ENCODE results near the gene TFPI.
"Not testable (repeated sequence)": the region's sequence is repeated elsewhere in the genome, so short reads cannot be mapped to it uniquely, and the experiment has no call there.

TFPI gene

GRCh38 chr2:187554011-187554703, at the start of gene TFPI:
TSS of gene TFPI (minus strand) at chr2:187554435. CDS start at chr2:187503768, 50,667 bp downstream.
- DNase-seq, result peak; percentile 83

- DNase-seq, result no peak
Observed at GRCh38 chr2:187594801-187595200, 40.6 kb upstream of the TFPI start.

- no peak for DNase-seq
Observed at GRCh38 chr2:187593697-187594096, 39.5 kb upstream of the TFPI start.

- DNase-seq, result no peak
Observed at GRCh38 chr2:187593098-187593497, 38.9 kb upstream of the TFPI start.

DNA sequence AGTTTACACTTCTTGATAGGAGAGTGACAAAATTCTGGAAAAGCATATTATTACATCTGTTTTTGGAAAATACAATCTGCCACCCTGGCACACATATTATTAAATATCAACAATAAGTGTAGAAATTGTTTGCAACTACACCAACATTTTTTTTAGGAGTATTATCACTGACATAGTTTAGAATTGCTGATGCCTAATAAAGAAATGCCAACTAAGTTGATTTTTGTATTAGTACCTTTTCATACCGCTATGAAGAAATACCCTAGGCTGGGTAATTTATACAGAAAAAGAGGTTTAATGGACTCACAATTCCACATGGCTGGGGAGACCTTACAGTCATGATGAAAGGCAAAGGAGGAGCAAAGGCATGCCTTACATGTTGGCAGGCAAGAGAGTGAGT, 35.9 kb upstream of the TFPI start:
- no peak for DNase-seq

DNA sequence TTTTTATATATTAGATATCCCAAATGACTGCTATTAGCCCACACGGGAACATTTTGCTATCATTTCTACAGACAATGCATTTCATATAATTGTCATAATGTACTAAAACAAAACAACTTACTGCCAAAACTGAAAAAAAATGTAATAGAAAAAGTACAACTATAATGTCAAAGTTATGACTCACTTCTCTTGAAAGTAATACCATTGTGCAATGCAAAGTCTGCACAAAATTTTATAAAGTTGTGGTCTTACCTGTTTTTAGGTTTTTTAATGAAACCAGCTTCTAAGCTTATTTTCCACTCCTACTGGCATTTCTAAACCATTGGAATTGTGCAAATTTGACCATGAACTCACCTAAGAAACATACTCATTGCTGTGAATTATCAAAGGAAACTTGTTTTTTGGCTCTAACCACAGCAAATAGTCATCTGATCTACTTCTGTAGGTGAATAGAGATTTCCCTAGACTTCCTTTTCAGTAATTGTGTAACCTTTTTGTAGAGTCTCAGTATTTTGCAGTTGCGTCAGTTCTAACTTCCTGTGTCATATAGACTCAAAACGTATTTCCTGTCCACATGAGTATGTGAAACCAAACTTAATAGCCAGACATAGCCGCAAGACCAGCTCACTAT, 31.9 kb upstream of the TFPI start:
- peak; percentile 61 for DNase-seq

GRCh38 chr2:187581125-187581896, 27.1 kb upstream of the TFPI start:
- DNase-seq, result peak; percentile 83

GRCh38 chr2:187580462-187581124, 26.4 kb upstream of the TFPI start:
- peak; percentile 92 for DNase-seq

DNA sequence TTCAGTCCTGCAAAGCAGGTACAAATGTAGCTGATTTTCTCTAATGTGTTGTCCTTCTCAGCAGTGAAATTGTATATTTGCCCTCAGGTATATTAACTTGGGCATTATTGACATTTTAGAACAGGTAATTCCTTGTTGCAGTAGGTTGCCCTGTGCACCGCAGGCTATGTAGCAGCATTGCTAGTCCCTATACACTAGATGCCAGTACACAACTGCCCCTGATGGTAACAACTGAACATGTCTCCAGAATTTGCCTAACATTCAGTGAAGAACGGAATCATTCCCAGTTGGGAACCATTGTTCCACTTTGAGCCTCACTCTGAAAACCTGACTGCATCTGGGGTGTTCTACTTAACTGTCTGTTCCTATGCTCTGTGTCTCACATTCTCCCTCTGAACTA, 23.1 kb upstream of the TFPI start:
- DNase-seq, result no peak

DNA sequence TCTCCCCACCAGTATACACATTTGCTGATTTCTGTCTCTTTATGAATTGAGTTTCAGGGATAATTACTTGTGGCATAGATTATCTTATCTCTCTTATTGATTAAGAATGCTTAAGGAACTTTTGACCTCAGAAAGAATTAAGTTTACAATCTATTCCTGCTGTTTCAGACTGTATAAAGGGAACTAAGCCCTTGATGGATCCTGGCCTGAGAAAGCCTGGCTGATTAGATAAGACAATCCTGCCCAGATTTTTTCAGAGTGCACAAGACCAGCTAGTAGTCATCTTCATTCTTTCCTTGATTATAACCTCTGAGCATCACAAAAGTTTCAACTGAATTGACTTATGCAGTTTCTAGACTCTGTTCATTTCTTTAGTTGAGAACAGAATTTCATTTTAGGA, 22.7 kb upstream of the TFPI start:
- no peak for DNase-seq

DNA sequence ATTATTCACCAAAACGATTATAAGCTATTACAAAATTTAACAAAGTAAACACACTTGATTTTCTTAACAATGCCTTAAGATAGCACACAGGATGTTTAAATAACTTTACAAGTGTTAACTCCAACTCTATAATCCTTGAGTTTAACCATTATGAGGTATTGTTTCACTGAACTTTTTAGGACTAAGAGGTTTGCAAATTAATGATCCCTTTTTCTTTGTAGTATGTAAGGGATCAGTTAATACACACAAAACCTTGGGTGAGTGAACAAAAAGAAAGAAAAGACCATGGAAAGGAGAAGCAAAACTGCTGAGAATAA, 21.5 kb upstream of the TFPI start:
- DNase-seq, result no peak

GRCh38 chr2:187574969-187575750, 20.9 kb upstream of the TFPI start:
- no peak for DNase-seq

DNA sequence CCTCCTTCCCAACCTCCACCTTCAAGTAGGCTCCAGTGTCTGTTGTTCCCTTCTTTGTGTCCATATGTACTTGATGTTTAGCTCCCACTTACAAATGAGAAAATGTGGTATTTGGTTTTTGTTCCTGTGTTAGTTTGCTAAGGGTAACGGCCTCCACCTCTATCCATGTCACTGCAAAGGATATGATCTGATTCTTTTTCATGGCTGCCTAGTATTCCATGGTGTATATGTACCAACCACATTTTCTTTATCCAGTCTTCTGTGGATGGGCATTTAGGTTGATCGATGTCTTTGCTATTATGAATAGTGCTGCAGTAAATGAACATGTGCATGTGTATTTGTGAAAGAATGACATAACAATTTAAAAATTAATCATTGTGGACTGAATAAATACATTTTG, 19.5 kb upstream of the TFPI start:
- DNase-seq, result no peak

DNA sequence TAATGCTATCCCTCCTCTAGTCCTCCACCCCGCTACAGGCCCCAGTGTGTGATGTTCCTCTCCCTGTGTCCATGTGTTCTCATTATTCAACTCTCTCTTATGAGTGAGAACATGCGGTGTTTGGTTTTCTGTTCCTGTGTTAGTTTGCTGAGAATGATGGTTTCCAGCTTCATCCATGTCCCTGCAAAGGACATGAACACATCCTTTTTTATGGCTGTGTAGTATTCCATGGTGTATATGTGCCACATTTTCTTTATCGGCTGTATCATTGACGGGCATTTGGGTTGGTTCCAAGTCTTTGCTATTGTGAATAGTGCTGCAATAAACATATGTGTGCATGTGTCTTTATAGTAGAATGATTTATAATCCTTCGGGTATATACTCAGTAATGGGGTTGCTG, 17.8 kb upstream of the TFPI start:
- DNase-seq, result not testable (repeated sequence)

DNA sequence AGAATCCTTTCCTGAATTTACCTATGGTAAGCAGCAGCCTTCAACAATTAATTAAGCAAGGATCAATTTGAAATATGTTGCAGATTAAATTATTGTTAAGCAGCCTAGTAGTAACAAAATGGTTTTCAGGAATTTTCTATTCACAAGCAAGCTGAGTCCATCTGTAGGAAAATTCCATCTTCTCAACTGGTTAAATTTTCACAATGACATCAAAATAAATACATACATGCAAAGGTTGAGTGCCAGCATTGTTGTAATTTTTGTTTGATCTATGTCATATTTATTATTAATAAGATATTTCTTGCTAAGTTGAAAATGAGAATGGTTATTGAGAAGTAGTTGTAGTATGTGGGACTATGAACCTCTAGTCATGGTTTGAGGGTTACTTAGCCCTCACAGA, 15.3 kb upstream of the TFPI start:
- DNase-seq, result no peak

DNA sequence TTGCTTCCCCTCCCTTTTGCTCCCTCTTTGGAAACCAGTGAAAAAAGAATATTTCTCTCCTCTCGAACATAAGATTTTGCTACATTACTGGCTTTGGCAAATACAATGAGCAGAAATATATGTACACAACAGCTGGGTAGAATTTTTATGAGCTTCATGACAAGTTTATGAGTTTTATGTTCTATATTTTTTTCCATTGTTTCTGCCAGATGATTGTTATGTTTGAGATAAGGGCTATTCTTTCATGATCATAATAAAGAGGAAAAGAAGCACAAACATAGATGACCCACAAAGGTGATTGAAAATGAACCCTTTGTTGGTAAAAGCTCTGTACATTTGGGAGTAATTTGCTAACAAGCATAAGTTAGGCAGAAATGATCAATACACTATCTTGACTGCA, 14.8 kb upstream of the TFPI start:
- no peak for DNase-seq

DNA sequence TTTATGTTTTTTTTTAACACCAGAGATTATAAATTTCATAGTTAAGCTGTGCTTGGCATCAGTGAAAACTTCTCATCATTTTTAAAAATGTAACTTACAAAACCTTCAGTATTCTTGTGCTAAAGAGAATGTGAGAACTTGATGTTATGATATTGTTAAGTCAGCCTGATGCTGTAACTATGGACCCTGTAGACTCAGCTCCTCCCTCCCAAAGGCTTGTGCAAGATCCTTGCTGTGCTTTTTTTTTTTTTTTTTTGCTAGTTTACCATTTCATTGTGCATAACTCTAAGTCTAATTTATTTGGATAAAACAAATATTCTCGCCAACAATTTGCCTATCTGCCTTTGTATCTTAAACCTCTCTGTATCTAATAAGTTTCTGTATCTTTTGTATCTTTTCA, 12.9 kb upstream of the TFPI start:
- peak; percentile 10 for DNase-seq

GRCh38 chr2:187566712-187567111, 12.5 kb upstream of the TFPI start:
- DNase-seq, result no peak

DNA sequence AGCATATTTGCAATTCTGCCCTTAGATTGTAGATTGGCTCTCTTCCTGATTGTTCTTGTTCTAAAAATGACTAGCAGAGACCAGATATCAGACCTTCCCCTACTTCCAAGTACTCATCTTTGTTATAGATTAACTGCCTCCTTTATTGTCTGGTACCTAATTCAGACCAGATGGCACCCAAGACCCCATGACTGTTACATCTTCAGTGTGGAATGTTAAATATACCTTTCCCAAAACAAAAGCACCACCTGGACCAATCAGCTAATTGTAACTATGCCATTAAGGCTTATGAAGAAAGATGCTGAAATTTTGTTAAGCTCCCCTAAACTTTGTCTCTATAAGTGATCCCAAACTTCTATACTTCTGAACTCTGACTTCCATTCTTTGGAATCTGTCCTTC, 12.0 kb upstream of the TFPI start:
- DNase-seq, result no peak

GRCh38 chr2:187565618-187566017, 11.4 kb upstream of the TFPI start:
- DNase-seq, result not testable (repeated sequence)

- not testable (repeated sequence) for DNase-seq
Observed at GRCh38 chr2:187556493-187556892, 2.3 kb upstream of the TFPI start.

DNA sequence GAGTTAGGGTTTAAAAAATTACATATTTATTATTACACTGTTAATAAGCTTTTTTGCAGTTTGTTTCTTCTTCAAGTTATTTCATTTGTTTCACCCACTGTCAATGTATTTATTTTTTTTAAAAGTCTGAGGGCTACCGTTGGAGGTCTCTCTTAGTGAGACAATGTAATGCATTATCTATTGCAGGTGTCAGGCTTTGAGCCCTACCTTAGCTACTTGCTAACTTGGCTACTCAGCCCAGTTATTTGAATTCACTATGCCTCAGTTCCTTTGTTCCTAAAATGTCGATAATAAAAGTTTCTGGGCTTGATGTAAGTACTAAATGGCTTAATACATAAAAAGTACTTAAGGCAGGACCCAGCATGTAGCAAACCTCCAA, 458 bp upstream of the TFPI start:
- peak; percentile 24 for DNase-seq

All from hematopoietic multipotent progenitor cell treated with erythropoietin and hydrocortisone succinate and interleukin-3 and kit ligand, for 6 days (in vitro differentiated cells).